OCI-LY1 (cell line): ENCODE data around the gene RNF168.

Experiments used
- H2AFZ ChIP-seq: fragments of 200-600 bp; sonication (generic), shearing (Covaris generic); 2 replicates; pipeline ENCODE4 v1.6.0; 2014; ENCODE audit warnings: antibody characterized with exemption, mild to moderate bottlenecking, low read length
- H3F3A ChIP-seq: fragments of 200-600 bp; sonication (generic), shearing (Covaris generic); 2 replicates; pipeline ENCODE4 v1.6.0; 2014; ENCODE audit warnings: mild to moderate bottlenecking, antibody characterized with exemption, low read length, moderate library complexity; ENCODE audit not compliant: insufficient read depth
- H3K27ac ChIP-seq: fragments of 200-600 bp; sonication (generic); 2 replicates; pipeline ENCODE4 v1.5.1; 2014; ENCODE audit warnings: low read length, mixed run types, mild to moderate bottlenecking, low read depth; ENCODE audit not compliant: poor library complexity, severe bottlenecking
- H3K27me3 ChIP-seq: fragments of 200-600 bp; sonication (generic); 2 replicates; pipeline ENCODE4 v1.6.0; 2014; ENCODE audit warnings: antibody characterized with exemption, mild to moderate bottlenecking, low read length, moderate library complexity; ENCODE audit not compliant: insufficient read depth
- H3K36me3 ChIP-seq: fragments of 200-600 bp; sonication (generic); 2 replicates; pipeline ENCODE4 v1.6.1; 2014; ENCODE audit warnings: mild to moderate bottlenecking, antibody characterized with exemption, low read length, moderate library complexity, mixed read lengths; ENCODE audit not compliant: insufficient read depth
- H3K4me1 ChIP-seq: fragments of 200-600 bp; sonication (generic); 2 replicates; pipeline ENCODE4 v1.5.1; 2014; ENCODE audit warnings: mild to moderate bottlenecking, low read length, moderate library complexity; ENCODE audit not compliant: insufficient read depth, severe bottlenecking
- H3K4me2 ChIP-seq: fragments of 200-600 bp; sonication (generic), shearing (Covaris generic); 2 replicates; pipeline ENCODE4 v1.6.1; 2014; ENCODE audit warnings: low read length
- H3K4me3 ChIP-seq: fragments of 200-600 bp; sonication (generic); 2 replicates; pipeline ENCODE4 v1.5.1; 2014; ENCODE audit warnings: low read length, low read depth, mild to moderate bottlenecking, mixed read lengths; ENCODE audit not compliant: poor library complexity, severe bottlenecking
- H3K79me2 ChIP-seq: fragments of 200-600 bp; shearing (Covaris generic); 2 replicates; pipeline ENCODE4 v1.6.1; 2016; ENCODE audit warnings: mixed run types, low read length, mixed read lengths; ENCODE audit not compliant: insufficient read depth
- H3K9ac ChIP-seq: fragments of 200-600 bp; sonication (generic), shearing (Covaris generic); 2 replicates; pipeline ENCODE4 v1.6.1; 2014; ENCODE audit warnings: mild to moderate bottlenecking, low read length, mixed read lengths
- H3K9me2 ChIP-seq: fragments of 200-600 bp; sonication (generic), shearing (Covaris generic); 2 replicates; pipeline ENCODE4 v1.6.1; 2014; ENCODE audit warnings: low read depth, mild to moderate bottlenecking, low read length, mixed read lengths
- H3K9me3 ChIP-seq: fragments of 200-600 bp; shearing (Covaris generic); 2 replicates; pipeline ENCODE4 v1.6.1; 2014; ENCODE audit warnings: low read length, mixed read lengths
- H4K20me1 ChIP-seq: fragments of 200-600 bp; sonication (generic), shearing (Covaris generic); 2 replicates; pipeline ENCODE4 v1.6.0; 2016; ENCODE audit warnings: mild to moderate bottlenecking, low read length; ENCODE audit not compliant: insufficient read depth
- EZH2 ChIP-seq: fragments of 200-600 bp; sonication (generic), shearing (Covaris generic); IDR thresholded peaks from 2 replicates; pipeline ENCODE4 v1.8.0; 2017; ENCODE audit warnings: borderline replicate concordance, mixed run types, mild to moderate bottlenecking, antibody characterized with exemption, low read length, moderate library complexity, mixed read lengths
- TF ChIP-seq, protein P1 (sequence below): fragments of 200-600 bp; sonication (generic), shearing (Covaris generic); IDR thresholded peaks from 2 replicates; pipeline ENCODE4 v1.5.1; 2017; ENCODE audit warnings: mild to moderate bottlenecking, antibody characterized with exemption, low read length, moderate library complexity, mixed read lengths

RNF168 gene

DNA sequence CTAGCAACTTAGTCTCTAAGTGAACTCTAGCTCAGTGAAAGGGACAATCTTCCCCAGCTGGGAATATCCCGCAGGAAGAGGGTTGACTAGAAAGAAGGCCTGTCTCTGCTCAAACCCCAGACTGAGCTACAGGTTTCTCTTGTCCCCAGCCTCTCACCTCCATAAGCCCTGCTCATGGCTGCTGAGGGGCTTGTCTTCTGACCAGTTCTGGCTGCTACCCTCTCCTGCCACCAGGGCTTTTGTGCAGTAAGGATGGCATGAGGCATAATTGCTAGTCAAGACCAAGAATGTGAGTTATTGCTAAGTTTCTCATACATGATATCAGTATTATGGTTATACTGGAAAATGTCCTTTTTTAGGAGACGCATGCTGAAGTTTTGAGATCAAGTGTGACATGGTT is 43.5 kb upstream of the RNF168 start:
- Histone ChIP-seq H3K9me2 (no peaks in the 10 kb centered on the region), H3K79me2 (no peaks in the 10 kb centered on the region)
- no peak for TF ChIP-seq EZH2
- TF ChIP-seq, protein P1, sequence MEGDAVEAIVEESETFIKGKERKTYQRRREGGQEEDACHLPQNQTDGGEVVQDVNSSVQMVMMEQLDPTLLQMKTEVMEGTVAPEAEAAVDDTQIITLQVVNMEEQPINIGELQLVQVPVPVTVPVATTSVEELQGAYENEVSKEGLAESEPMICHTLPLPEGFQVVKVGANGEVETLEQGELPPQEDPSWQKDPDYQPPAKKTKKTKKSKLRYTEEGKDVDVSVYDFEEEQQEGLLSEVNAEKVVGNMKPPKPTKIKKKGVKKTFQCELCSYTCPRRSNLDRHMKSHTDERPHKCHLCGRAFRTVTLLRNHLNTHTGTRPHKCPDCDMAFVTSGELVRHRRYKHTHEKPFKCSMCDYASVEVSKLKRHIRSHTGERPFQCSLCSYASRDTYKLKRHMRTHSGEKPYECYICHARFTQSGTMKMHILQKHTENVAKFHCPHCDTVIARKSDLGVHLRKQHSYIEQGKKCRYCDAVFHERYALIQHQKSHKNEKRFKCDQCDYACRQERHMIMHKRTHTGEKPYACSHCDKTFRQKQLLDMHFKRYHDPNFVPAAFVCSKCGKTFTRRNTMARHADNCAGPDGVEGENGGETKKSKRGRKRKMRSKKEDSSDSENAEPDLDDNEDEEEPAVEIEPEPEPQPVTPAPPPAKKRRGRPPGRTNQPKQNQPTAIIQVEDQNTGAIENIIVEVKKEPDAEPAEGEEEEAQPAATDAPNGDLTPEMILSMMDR: no peak

DNA sequence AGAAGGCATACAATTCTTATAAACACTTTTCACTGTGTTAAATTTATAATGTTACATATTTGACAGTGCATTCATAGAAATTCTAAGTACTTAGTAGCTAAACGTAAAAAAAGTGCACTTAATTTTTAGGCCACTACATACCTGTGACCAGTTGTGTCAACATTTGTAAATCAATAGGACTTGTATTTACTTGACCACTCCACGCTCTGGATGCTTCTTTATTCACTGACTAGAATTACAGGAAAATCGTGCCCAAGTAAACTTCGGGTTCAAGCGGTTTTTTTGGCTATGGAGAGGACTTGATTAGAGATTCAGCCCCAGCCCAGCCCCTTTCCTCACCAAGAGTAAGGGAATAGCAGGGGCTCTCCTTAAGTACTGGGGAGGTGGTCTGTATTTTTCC is 43.0 kb upstream of the RNF168 start:
- Histone ChIP-seq H3K9ac (no peak overlapping the region), H3K27ac (no peak overlapping the region), H3F3A (no peaks in the 10 kb centered on the region), H3K36me3 (no peaks in the 10 kb centered on the region), H3K4me2 (no peak overlapping the region), H3K27me3 (peaks cover 7% of the 10 kb centered on the region; the same call in 1 of the 2 replicates), H4K20me1 (no peaks in the 10 kb centered on the region), H3K9me2 (no peaks in the 10 kb centered on the region), H3K4me3 (no peak overlapping the region), H2AFZ (no peak overlapping the region), H3K9me3 (peaks cover 12% of the 10 kb centered on the region; the same call in 1 of the 2 replicates), H3K79me2 (no peaks in the 10 kb centered on the region), H3K4me1 (no peaks in the 10 kb centered on the region)
- TF ChIP-seq, protein P1: no peak
- no peak for TF ChIP-seq EZH2

More for the DNA sequence above, 43.5 kb upstream of the RNF168 start:
- peaks cover 7% of the 10 kb centered on the region; the same call in 1 of the 2 replicates for H3K27me3 ChIP-seq
- H3K9ac ChIP-seq: no peak overlapping the region
- peaks cover 12% of the 10 kb centered on the region; the same call in 1 of the 2 replicates for H3K9me3 ChIP-seq
- no peak overlapping the region for H2AFZ ChIP-seq
- no peaks in the 10 kb centered on the region for H3K4me1 ChIP-seq
- H4K20me1 ChIP-seq: no peaks in the 10 kb centered on the region
- H3K4me3 ChIP-seq: no peak overlapping the region
- no peak overlapping the region for H3K4me2 ChIP-seq
- no peaks in the 10 kb centered on the region for H3K36me3 ChIP-seq
- no peaks in the 10 kb centered on the region for H3F3A ChIP-seq
- no peak overlapping the region for H3K27ac ChIP-seq

DNA sequence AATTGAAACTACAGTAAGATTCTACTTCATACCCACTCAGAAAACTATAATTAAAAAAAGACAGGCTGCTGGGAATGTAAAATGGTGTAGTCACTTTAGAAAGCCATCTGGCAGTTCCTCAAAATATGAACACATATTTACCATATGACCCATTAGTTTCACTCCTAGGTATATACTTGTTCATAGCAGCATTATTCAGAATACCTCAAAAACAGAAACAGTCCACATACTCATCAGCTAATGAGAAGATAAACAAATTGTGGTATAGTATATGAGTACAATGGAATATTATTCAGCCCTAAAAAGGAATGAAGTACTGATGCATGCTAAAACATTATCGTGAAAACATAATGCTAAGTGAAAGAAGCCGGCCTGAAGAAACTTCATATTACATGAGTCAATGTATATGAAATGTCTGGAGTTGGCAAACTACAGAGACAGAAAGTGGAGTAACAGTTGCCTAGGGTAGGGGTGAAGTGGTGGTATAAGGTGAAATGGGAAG is 41.0 kb upstream of the RNF168 start:
- Histone ChIP-seq H3K36me3 (no peaks in the 10 kb centered on the region), H3K9me3 (peaks cover 9% of the 10 kb centered on the region; the same call in 1 of the 2 replicates), H3K27me3 (peaks cover 7% of the 10 kb centered on the region; the same call in 1 of the 2 replicates), H3F3A (no peaks in the 10 kb centered on the region), H3K9ac (no peak overlapping the region), H3K9me2 (no peaks in the 10 kb centered on the region), H3K4me3 (no peak overlapping the region), H3K4me1 (no peaks in the 10 kb centered on the region), H3K27ac (no peak overlapping the region), H3K4me2 (no peak overlapping the region), H3K79me2 (no peaks in the 10 kb centered on the region), H2AFZ (no peak overlapping the region), H4K20me1 (no peaks in the 10 kb centered on the region)
- TF ChIP-seq, protein P1: no peak
- no peak for TF ChIP-seq EZH2
